GM12874 (cell line): ENCODE measurements around the gene TDRD3.
A peak's percentile ranks its signal among the peaks of the same experiment; 100 is the strongest.

ENCODE experiments used
- CTCF ChIP-seq: IDR thresholded peaks from 2 replicates; pipeline ENCODE4 v1.5.1; 2011; ENCODE audit warnings: low read depth, mild to moderate bottlenecking, control low read depth, low read length, moderate library complexity; ENCODE audit not compliant: insufficient read depth

The TDRD3 gene

GRCh38 chr13:60396783-60397703, at the start of gene TDRD3:
TDRD3 (plus strand) TSS chr13:60397220; CDS start chr13:60397365, 145 bp downstream.
- peak; percentile 87 for TF ChIP-seq CTCF

- no peak for TF ChIP-seq CTCF
Observed at GRCh38 chr13:60347690-60348089, 49.3 kb upstream of the TDRD3 start.

GRCh38 chr13:60348097-60348496, 48.9 kb upstream of the TDRD3 start:
- no peak for TF ChIP-seq CTCF

GRCh38 chr13:60351326-60351725, 45.7 kb upstream of the TDRD3 start:
- no peak for TF ChIP-seq CTCF

GRCh38 chr13:60351855-60352615, 45.0 kb upstream of the TDRD3 start:
- TF ChIP-seq CTCF, result no peak

GRCh38 chr13:60352644-60353043, 44.4 kb upstream of the TDRD3 start:
- TF ChIP-seq CTCF, result no peak

GRCh38 chr13:60355056-60355455, 42.0 kb upstream of the TDRD3 start:
- no peak for TF ChIP-seq CTCF
